Activated CD4-positive, alpha-beta T cell treated with anti-CD3 and anti-CD28 coated beads for 48 hours (primary cell): ENCODE data around the gene KLHL26.
"Not testable (repeated sequence)": the region's sequence is repeated elsewhere in the genome, so short reads cannot be mapped to it uniquely, and the experiment has no call there.

Experiments used
- DNase-seq: peaks from one replicate; pipeline ENCODE4 v3.0.0-alpha.2; 2020

KLHL26 gene

DNA sequence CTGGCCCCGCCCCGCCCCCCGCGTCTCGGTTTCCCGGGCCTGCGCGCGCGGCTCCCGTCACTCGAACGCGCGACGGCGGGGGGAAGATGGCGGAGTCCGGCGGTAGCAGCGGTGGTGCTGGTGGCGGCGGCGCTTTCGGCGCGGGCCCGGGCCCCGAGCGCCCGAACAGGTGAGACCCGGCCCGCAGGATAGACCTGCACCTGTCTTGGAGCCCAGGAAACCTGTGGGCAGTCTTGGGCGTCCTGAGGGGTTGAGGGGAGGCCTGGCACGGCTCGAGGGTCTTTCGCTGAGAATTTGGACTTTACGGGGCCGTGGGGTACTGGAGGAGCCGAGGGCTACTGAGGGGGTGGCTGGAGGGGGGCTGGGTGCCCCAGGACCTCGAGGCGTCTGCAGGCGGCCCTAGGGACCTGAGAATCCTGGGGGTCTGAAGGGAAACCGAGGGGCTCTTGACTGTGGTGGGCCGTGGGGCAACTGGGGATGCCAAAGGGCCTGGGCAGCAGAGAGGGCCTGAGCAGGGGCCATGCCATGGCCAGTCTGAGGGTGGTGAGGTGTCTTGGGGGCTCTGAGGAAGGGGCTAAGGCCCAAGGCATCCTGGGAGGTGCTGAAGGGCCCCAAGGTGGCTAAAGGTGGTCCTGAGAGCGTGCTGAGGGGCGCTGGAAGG, at the start of gene KLHL26:
Gene KLHL26 (plus strand): TSS at position 60 of the 661 bp plus-strand sequence. CDS start 27 bp downstream, at position 87.
- no peak for DNase-seq

DNA sequence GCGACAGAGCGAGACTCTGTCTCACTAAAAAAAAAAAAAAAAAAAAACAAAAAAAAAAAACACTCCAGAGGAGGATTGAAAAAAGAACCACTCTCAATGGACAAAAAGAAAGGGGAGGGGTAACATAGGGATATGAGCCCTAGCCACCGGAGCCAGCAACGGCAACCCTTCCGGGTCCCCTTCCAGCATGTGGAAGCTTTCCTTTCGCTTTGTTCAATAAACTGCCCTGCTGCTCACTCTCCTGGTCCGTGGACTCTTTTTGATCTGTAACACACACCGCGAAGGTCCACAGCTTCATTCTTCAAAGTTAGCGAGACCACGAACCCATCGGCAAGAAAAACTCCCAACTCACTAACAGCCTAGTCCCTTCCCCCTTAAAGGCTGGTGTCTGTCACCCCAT, 49.3 kb upstream of the KLHL26 start:
- DNase-seq, result no peak

DNA sequence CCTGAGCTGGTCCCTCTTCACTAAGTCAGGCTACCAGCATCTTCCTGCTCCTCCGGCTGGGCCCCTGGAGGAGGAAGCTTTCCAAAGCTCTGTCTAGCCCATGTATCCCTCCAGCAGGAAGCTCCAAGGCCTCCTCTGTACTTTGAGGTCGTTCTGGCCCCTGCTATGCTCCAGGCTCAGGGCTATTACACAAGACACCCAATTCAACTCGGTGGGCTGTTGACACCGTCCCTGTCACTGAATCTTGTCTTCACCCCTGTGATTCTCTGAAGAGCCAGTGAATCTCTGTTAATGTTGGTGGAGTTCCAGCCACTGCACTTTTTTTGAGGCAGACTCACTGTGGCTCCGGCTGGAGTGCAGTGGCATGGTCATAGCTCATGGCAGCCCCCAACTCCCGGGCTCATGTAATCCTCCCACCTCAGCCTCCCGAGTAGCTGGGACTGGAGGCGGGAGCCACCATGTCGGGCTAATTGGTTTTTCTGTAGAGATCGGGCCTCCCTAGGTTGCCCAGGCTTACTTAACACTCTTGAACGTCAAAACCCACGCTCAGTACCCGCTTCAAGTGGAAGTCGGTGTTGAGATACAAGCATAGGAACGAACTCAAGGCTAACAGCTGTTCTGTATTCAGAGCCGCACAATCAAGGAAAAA, 48.7 kb upstream of the KLHL26 start:
- no peak for DNase-seq

DNA sequence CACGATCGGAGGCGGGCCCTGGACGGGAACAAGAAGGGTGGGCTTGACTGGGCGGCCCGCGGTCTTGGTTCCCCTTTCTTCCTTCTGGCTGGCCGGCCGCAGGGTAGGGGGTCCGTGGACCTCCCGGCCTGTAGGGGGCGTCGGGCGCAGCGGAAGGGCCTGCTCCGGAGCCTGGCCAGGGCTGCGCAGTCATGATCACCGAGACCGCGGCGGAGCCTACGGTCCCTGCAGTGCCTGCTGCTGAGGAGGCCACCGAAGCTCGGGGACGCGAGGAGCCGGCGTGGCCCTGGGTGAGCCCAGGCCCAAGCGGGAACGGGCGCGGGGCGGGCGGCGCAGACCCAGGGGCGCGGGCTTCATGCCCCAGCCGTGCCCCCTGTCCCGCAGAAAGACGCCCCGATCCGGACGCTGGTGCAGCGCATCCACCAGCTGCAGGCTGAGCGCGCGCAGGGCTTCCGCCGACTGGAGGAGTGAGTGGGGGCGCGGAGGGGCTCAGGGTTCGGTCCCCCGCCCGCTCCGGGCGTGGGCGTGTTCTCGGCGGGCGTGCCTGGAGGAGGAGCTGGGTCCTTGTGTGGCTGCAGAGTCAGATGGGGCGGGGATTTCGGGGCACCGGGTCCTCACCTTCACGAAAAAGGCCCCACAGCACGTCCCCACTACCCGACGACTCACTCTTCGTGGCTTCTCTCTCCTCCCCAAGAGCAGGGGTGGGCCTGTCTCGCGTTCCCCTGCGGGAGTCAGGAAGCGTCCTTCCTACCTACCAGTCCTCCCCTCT, 48.0 kb upstream of the KLHL26 start, which contains the start of gene REX1BD:
Gene REX1BD (plus strand): TSS at position 188 of the 769 bp plus-strand sequence. CDS start 4 bp downstream, at position 192.
- DNase-seq, result peak; percentile 89

- DNase-seq, result peak; percentile 83
These were observed 47.2 kb upstream of the KLHL26 start for GRCh38 chr19:18589380-18590272.

DNA sequence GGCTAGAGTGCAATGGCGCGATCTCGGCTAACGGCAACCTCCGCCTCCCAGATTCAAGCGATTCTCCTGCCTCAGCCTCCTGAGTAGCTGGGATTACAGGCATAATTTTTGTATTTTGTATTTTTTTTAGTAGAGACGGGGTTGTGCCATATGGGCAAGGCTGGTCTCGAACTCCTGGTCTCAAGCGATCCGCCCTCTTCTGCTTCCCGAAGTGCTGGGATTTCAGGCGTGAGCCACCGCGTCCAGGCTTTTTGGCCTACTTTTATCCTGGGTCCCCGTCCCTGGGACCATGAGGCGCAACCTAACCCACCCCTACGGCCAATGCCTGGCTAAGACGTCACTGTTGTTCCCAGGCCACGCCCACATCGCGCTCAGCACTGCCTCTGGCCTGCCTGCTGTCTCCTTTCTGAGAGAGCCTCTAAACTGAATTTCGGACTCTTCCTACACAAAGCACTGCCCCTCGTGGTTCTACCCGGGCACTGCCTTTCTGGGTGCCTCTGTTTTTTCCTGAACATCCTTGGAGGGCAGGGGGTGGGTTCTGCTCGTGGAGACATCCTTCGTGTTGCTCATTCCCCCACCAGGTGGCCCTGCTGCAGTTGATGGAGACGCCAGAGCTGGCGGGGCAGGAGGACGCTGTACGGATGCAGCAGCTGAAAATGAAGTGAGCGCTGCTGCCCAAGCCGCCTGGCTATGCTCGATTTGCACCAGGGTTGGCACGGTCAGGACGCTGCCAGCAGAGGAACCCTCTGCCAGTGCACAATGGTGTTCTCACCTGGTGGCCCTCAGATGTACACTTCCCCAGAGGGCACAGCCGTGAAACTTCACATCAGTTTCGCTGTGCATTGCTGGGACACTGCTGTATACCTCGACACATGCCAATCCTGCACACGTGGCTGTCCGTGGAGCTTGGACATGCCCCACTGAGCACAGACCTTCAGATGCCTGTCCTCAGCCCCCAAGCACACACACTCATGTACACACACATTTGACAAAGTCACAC, 46.3 kb upstream of the KLHL26 start:
- DNase-seq, result peak; percentile 44

DNA sequence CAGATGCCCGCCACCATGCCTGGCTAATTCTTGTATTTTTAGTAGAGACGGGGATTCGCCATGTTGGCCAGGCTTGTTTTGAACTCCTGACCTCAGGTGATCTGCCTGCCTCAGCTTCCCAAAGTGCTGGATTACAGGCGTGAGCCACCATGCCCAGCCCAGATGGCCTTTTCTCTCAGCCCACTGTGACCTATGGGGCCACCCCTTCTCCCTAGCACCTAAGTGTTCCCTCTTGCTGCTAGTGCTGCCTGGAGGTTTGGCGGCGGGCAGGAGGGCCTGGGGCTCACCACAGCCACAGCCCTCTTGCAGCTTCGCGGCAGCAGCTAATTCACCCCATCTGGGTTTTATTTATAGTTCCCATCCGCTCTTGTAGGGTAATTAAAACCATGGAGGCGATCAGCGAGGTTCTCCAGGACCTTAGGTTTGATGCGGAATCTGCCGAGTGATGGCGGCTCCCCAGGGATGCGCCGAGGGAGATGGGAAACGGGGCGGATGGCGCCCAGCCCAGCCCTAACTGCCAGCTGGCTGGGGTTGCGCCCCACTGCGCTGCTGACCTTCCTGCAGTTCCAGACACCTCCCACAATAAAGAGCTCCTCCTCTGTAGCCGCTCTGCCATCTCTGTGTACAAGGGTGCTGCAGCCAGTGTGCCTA, 45.0 kb upstream of the KLHL26 start:
- DNase-seq, result no peak

GRCh38 chr19:18592732-18593131, 44.1 kb upstream of the KLHL26 start:
- DNase-seq, result not testable (repeated sequence)

- DNase-seq, result no peak
These were observed 43.3 kb upstream of the KLHL26 start for GRCh38 chr19:18593367-18594095.

GRCh38 chr19:18594096-18594823, 42.6 kb upstream of the KLHL26 start:
- peak; percentile 82 for DNase-seq

DNA sequence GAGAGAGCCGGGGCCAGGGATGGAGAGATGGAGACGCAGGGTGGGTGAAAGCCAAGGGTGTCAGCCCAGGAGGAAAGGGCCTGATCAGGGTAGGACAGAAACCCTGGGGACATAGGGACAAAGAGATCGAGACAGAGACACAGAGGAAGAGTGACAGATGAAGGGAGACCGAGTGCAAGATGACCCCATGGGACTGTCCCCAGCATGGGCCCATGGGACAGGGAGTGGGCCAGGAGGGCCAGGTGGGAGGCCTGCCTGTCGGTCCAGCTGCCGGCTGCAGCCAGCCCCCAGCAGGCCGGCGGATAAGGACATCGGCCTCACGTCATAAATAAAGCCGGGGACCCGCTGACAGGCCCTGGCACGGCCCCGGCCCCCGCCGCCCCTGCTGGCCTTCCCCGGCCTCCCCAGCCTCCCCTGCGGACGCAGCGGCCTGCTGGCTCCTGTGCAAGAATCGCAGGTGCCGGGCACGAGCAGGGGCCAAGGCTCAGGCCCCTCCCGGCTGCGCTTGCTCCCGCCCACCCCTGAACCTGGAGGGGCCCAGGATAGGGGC, 41.9 kb upstream of the KLHL26 start:
- DNase-seq, result no peak

GRCh38 chr19:18595475-18595874, 41.4 kb upstream of the KLHL26 start:
- no peak for DNase-seq

- no peak for DNase-seq
These were observed 40.1 kb upstream of the KLHL26 start for GRCh38 chr19:18596752-18597157.

- no peak for DNase-seq
These were observed 38.8 kb upstream of the KLHL26 start for GRCh38 chr19:18597809-18598660.

DNA sequence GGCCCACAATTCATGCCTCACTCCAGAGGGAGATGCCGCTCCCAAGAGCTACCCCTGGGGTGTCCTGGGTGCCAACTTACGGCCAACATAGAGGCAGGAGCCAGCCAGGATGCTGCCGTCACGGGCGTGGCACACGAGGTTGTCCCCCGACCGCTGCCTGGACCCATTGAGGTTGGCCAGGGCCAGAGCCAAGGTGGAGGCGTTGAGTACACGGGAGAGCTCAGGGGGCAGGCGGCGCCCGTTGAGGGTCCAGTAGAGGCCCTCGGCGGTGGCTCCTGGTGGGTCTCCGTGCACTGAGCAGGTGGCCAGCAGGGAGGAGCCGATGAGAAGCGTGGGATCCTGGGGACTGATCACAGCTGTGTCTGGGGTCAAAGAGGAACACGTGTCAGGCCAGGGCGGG, 37.3 kb upstream of the KLHL26 start:
- DNase-seq, result no peak

DNA sequence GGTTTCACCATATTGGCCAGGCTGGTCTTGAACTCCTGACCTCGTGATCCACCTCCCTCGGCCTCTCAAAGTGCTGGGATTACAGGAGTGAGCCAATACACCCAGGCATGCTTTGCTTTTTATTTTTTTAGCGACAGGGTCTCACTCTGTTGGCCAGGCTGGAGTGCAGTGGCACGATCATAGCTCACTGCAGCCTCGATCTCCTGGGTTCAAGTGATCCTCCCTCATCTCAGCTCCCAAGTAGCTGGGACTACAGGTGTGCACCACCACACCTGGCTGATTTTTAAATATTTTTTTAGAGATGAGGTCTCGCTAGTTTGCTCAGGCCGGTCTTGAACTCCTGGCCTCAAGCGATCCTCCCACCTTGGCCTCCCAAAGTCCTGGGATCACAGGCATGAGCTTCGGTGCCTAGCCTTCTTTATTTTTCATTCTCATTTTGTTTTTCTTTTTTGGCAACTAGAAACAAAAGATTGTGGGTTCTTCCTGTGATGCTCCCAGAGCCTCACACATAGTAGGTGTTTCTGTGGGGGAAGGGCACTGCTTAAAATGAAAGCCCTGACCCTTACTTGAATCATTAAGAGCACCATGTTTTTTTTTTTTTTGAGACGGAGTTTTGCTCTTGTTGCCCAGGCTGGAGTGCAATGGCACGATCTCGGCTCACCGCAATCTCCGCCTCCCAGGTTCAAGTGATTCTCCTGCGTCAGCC, 36.0 kb upstream of the KLHL26 start:
- DNase-seq, result not testable (repeated sequence)

GRCh38 chr19:18601875-18602274, 35.0 kb upstream of the KLHL26 start:
- DNase-seq, result no peak
